Retinal pigment epithelial cell (primary cell): ENCODE results near the gene OSM.
A peak's percentile ranks its signal among the peaks of the same experiment; 100 is the strongest.

Experiments
- DNase-seq: peaks from one replicate; pipeline ENCODE4 v3.0.0-alpha.2; 2010; ENCODE audit warnings: low read depth
- H3K4me3 ChIP-seq: 2 replicates; pipeline ENCODE4 v1.5.1; 2011; ENCODE audit warnings: mild to moderate bottlenecking, low read length, control low read depth, moderate library complexity
- CTCF ChIP-seq: conservative IDR thresholded peaks from 2 replicates; pipeline ENCODE4 v1.5.1; 2011; ENCODE audit warnings: low read depth, low read length, control low read depth, inconsistent platforms

Gene OSM

GRCh38 chr22:30244066-30244465 is 22.6 kb downstream of the OSM start:
- H3K4me3 ChIP-seq: peak overlapping the region; percentile 75
- no peak for TF ChIP-seq CTCF

GRCh38 chr22:30243661-30244060 is 23.0 kb downstream of the OSM start:
- peak overlapping the region; percentile 75 for H3K4me3 ChIP-seq
- no peak for TF ChIP-seq CTCF
- DNase-seq: no peak

More at GRCh38 chr22:30244066-30244465, 22.6 kb downstream of the OSM start:
- no peak for DNase-seq

- H3K4me3 ChIP-seq: no peak overlapping the region
- no peak for TF ChIP-seq CTCF
- DNase-seq: no peak
These were observed 24.9 kb downstream of the OSM start for GRCh38 chr22:30241576-30242371.

GRCh38 chr22:30240541-30241417 is 25.9 kb downstream of the OSM start:
- no peak for TF ChIP-seq CTCF
- no peak for DNase-seq
- H3K4me3 ChIP-seq: no peak overlapping the region

- no peak for TF ChIP-seq CTCF
- no peak overlapping the region for H3K4me3 ChIP-seq
- DNase-seq: no peak
These were observed 26.9 kb downstream of the OSM start for GRCh38 chr22:30239488-30240405.

- no peak for DNase-seq
- TF ChIP-seq CTCF: no peak
- no peak overlapping the region for H3K4me3 ChIP-seq
These were observed 27.8 kb downstream of the OSM start for GRCh38 chr22:30238661-30239487.
